Endothelial cell of umbilical vein (primary cell): Measurements from ENCODE around the gene UPK3A. TPM values are rescaled to one million over a fixed set of nuclear protein-coding genes. Genes with fewer than 3 reads are reported as not detected.

ENCODE experiments used
- BruUV-seq: library from RNA; stranded (reverse); fragments of 400-500 nt; replicated peaks from 2 replicates; lab custom pipeline; 2021; lab: Mats Ljungman, UMichigan
- CTCF ChIA-PET: fragments of 300-600, 350-600 bp; sonication (Branson Sonifier 250); formaldehyde crosslinking; loops from one replicate; lab custom pipeline; 2021; ENCODE audit warnings: antibody characterized with exemption, inconsistent platforms; lab: Charles Lee
- POLR2A ChIA-PET: fragments of 300-600, 350-600 bp; sonication (Branson Sonifier 250); formaldehyde crosslinking; loops from one replicate; lab custom pipeline; 2021; ENCODE audit warnings: antibody characterized with exemption, inconsistent platforms; lab: Charles Lee
- DNase-seq: peaks from one replicate; pipeline ENCODE4 v3.0.0-alpha.2; 2011; ENCODE audit warnings: low read depth, low spot score
- FAIRE-seq: peaks from 2 replicates; lab custom pipeline; 2011; peaks lifted over from hg19 to GRCh38; lab: Jason Lieb, UNC
- H2AFZ ChIP-seq: 2 replicates; pipeline ENCODE4 v1.6.0; 2012; ENCODE audit warnings: low read depth, low read length, control low read depth, inconsistent platforms
- H3K27ac ChIP-seq: 2 replicates; pipeline ENCODE4 v1.5.1; 2011; ENCODE audit warnings: low read depth, mild to moderate bottlenecking, control low read depth, low read length, moderate library complexity; ENCODE audit not compliant: insufficient read depth
- H3K27me3 ChIP-seq, 2 experiments: 2 replicates each; pipeline versions ENCODE4 v1.6.0 to v1.6.1; 2011; ENCODE audit warnings: low read length in 2 of 2, mixed read lengths in 1 of 2; ENCODE audit not compliant: control insufficient read depth in 2 of 2, insufficient read depth in 2 of 2
- H3K36me3 ChIP-seq, 2 experiments: 2 replicates in 1 of 2; 3 replicates in 1 of 2; pipeline ENCODE4 v1.5.1; 2011; ENCODE audit warnings: low read length in 2 of 2, mild to moderate bottlenecking in 1 of 2, moderate library complexity in 1 of 2; ENCODE audit not compliant: control insufficient read depth in 2 of 2, insufficient read depth in 2 of 2; ENCODE audit errors: extremely low read depth in 1 of 2
- H3K4me1 ChIP-seq: 3 replicates; pipeline ENCODE4 v1.5.1; 2011; ENCODE audit warnings: mild to moderate bottlenecking, low read length; ENCODE audit not compliant: control insufficient read depth, insufficient read depth; ENCODE audit errors: extremely low read depth
- H3K4me2 ChIP-seq: 2 replicates; pipeline ENCODE4 v1.6.1; 2011; ENCODE audit warnings: low read length, control low read depth, mixed read lengths; ENCODE audit not compliant: insufficient read depth
- H3K4me3 ChIP-seq, 3 experiments: fragments of 200-600 bp in 1 of 3; sonication (generic), shearing (Covaris generic) in 1 of 3; replicated peaks in 1 of 3; 2 replicates each; pipeline ENCODE4 v1.5.1; 2011 to 2016; ENCODE audit warnings: control low read depth in 3 of 3, low read length in 3 of 3, mild to moderate bottlenecking in 2 of 3, inconsistent platforms in 1 of 3, low read depth in 1 of 3, moderate library complexity in 1 of 3; ENCODE audit not compliant: insufficient read depth in 1 of 3
- H3K79me2 ChIP-seq: 2 replicates; pipeline ENCODE4 v1.6.0; 2012; ENCODE audit warnings: low read length, inconsistent platforms; ENCODE audit not compliant: control insufficient read depth, insufficient read depth
- H3K9ac ChIP-seq: replicated peaks from 2 replicates; pipeline ENCODE3; 2011; ENCODE audit warnings: low read length, control low read depth; ENCODE audit not compliant: insufficient read depth; ENCODE audit errors: extremely low read depth
- H3K9me1 ChIP-seq: replicated peaks from 3 replicates; pipeline ENCODE4 v1.6.0; 2011; ENCODE audit warnings: mild to moderate bottlenecking, low read length; ENCODE audit not compliant: control insufficient read depth, insufficient read depth; ENCODE audit errors: extremely low read depth
- H3K9me3 ChIP-seq: replicated peaks from 2 replicates; pipeline ENCODE4 v1.5.1; 2012; ENCODE audit warnings: low read length, inconsistent platforms; ENCODE audit not compliant: control insufficient read depth, insufficient read depth
- H4K20me1 ChIP-seq: replicated peaks from 2 replicates; pipeline ENCODE3; 2011; ENCODE audit warnings: mild to moderate bottlenecking, low read length; ENCODE audit not compliant: control insufficient read depth, insufficient read depth; ENCODE audit errors: extremely low read depth
- FOS ChIP-seq: IDR thresholded peaks from 2 replicates; pipeline ENCODE4 v1.6.1; 2011; ENCODE audit warnings: mild to moderate bottlenecking, low read length, moderate library complexity, borderline replicate concordance; ENCODE audit not compliant: insufficient read depth
- JUN ChIP-seq: IDR thresholded peaks from 2 replicates; pipeline ENCODE4 v1.6.1; 2011; ENCODE audit warnings: borderline replicate concordance, low read depth; ENCODE audit not compliant: insufficient read length, insufficient read depth
- POLR2AphosphoS5 ChIP-seq: IDR thresholded peaks from 2 replicates; pipeline ENCODE4 v1.6.1; 2012; ENCODE audit warnings: low read depth, mild to moderate bottlenecking, control low read depth, low read length, moderate library complexity; ENCODE audit not compliant: insufficient read depth
- dilution Hi-C: fragments of 300-500 bp; cut with MboI; formaldehyde crosslinking; loops from one replicate; pipeline ENCODE4 v1.15.0; 2019; ENCODE audit warnings: low sequenced_read_pairs; ENCODE audit not compliant: extremely low pct_ligation_motif_present
- intact Hi-C: fragments of 100-400 bp; cut with micrococcal nuclease; formaldehyde crosslinking; loops from one replicate; pipeline ENCODE4 v1.10.0; 2022
- polyA plus RNA-seq, 4 experiments: library from polyadenylated mRNA; depleted of rRNA in 3 of 4; stranded (reverse) in 3 of 4; unstranded in 1 of 4; fragments of >200 nt; gene quantifications; 2 replicates each; pipeline versions ENCODE4 v1.2.1 to v1.2.3, GENCODE V29; 2011 to 2012; ENCODE audit warnings: missing spikeins in 1 of 4
- total RNA-seq: library from RNA; stranded (reverse); gene quantifications from 2 replicates; pipeline ENCODE4 v1.2.3, GENCODE V29; 2021
- TF ChIP-seq, protein P1 (sequence below), 2 donors: IDR thresholded peaks; 1 replicate in 1 of 2; 2 replicates in 1 of 2; pipeline ENCODE4 v1.5.1; 2011; ENCODE audit warnings: low read length in 2 of 2, mild to moderate bottlenecking in 2 of 2, moderate library complexity in 2 of 2, control low read depth in 1 of 2, inconsistent platforms in 1 of 2, low read depth in 1 of 2; ENCODE audit not compliant: insufficient read depth in 1 of 2; ENCODE audit errors: extremely low read depth in 1 of 2

Gene UPK3A
- total and polyA plus RNA-seq, 2 donors (not counting 3 experiments of a cell fraction or from before 2014, with no cell fraction given), result not detected

- peaks cover 4 to 15% of the 10 kb centered on the region in 2 experiments for H3K27me3 ChIP-seq
- CTCF ChIA-PET, result interaction anchor here (0.7 kb wide), 1 partner anchor 48 kb away, joined by 4 read pairs; no protein-coding TSS in a partner anchor
- peaks cover 6% of the 10 kb centered on the region for H3K4me1 ChIP-seq
- H3K79me2 ChIP-seq, result no peaks in the 10 kb centered on the region
- no peaks in the 10 kb centered on the region for H4K20me1 ChIP-seq
- FAIRE-seq (peak; percentile 70), DNase-seq (peak; percentile 62)
- dilution Hi-C loops (no loop called here), intact Hi-C loops (loop anchor here (1.0 to 5.0 kb wide), 4 partner anchors 48 to 284 kb away; no protein-coding TSS in a partner anchor)
- H3K27ac ChIP-seq, result no peak overlapping the region
- BruUV-seq, result no TSS peak
- no peak overlapping the region for H3K9ac ChIP-seq
- peak overlapping the region; percentile 44 to 61 (median 57) for H3K4me3 ChIP-seq
- H2AFZ ChIP-seq, result peak overlapping the region; percentile 97
- H3K9me3 ChIP-seq, result no peaks in the 10 kb centered on the region
- peak overlapping the region; percentile 82 for H3K4me2 ChIP-seq
- TF ChIP-seq POLR2AphosphoS5 (no peak), FOS (no peak), JUN (no peak)
- TF ChIP-seq, protein P1, sequence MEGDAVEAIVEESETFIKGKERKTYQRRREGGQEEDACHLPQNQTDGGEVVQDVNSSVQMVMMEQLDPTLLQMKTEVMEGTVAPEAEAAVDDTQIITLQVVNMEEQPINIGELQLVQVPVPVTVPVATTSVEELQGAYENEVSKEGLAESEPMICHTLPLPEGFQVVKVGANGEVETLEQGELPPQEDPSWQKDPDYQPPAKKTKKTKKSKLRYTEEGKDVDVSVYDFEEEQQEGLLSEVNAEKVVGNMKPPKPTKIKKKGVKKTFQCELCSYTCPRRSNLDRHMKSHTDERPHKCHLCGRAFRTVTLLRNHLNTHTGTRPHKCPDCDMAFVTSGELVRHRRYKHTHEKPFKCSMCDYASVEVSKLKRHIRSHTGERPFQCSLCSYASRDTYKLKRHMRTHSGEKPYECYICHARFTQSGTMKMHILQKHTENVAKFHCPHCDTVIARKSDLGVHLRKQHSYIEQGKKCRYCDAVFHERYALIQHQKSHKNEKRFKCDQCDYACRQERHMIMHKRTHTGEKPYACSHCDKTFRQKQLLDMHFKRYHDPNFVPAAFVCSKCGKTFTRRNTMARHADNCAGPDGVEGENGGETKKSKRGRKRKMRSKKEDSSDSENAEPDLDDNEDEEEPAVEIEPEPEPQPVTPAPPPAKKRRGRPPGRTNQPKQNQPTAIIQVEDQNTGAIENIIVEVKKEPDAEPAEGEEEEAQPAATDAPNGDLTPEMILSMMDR (IDR thresholded peaks at IDR 0.05; ENCODE audit: extremely low read depth in 1 of 2, insufficient read depth in 1 of 2, low read depth in 1 of 2, low read length in 2 of 2), result peak; percentile 74 to 78
- H3K36me3 ChIP-seq, result no peaks in the 10 kb centered on the region
- no peaks in the 10 kb centered on the region for H3K9me1 ChIP-seq
- POLR2A ChIA-PET, result no interaction called here
Measured at GRCh38 chr22:45268958-45269844, 15.5 kb upstream of the UPK3A start.
